K562 (cell line): ENCODE data around the gene GPSM3. TPM values are rescaled to one million over a fixed set of nuclear protein-coding genes. Genes with fewer than 3 reads are reported as not detected.

Source experiments
- KHSRP ChIP-seq: fragments of 450-650 bp; IDR thresholded peaks from 2 replicates; pipeline ENCODE4 v1.6.1; 2017
- LARP7 ChIP-seq: fragments of 450-650 bp; IDR thresholded peaks from 2 replicates; pipeline ENCODE4 v1.6.1; 2016
- MAFG ChIP-seq: fragments of 450-650 bp; conservative IDR thresholded peaks from 2 replicates; pipeline ENCODE4 v1.6.1; 2016; ENCODE audit warnings: missing genetic modification characterization, missing compliant biosample characterization
- MGA ChIP-seq: fragments of 450-650 bp; IDR thresholded peaks from 2 replicates; pipeline ENCODE4 v1.6.1; 2016; ENCODE audit warnings: mild to moderate bottlenecking, moderate library complexity
- MXD1 ChIP-seq: fragments of 250-450 bp; sonication (Bioruptor Pico); IDR thresholded peaks from 2 replicates; pipeline ENCODE4 v1.8.0; 2021; ENCODE audit warnings: borderline replicate concordance, mild to moderate bottlenecking, moderate library complexity; ENCODE audit not compliant: poor library complexity, severe bottlenecking
- RBM14 ChIP-seq: fragments of 200-400 bp; formaldehyde crosslinking; IDR thresholded peaks from 2 replicates; pipeline ENCODE4 v1.6.1; 2018; ENCODE audit warnings: low read depth, mild to moderate bottlenecking, low read length, moderate library complexity, borderline replicate concordance; ENCODE audit not compliant: insufficient read depth
- ZNF75A ChIP-seq: fragments of 450-650 bp; formaldehyde crosslinking; IDR thresholded peaks from 2 replicates; pipeline ENCODE4 v1.4.0; 2020; ENCODE audit warnings: mild to moderate bottlenecking
- polyA plus RNA-seq, 8 experiments: library from polyadenylated mRNA; depleted of rRNA in 4 of 8; stranded (reverse) in 5 of 8; unstranded in 3 of 8; fragments of >200 nt; fragmentation: Nextera tagmentation in 2 of 8; fragmentation: Illumina TruSeq in 1 of 8; extraction: Ambion mirVana in 2 of 8; extraction: Trizol in 1 of 8; gene quantifications; 2 replicates each; pipeline versions ENCODE4 v1.2.1 to v1.2.3, GENCODE V29; 2011 to 2014; ENCODE audit warnings: inconsistent platforms in 1 of 8, missing spikeins in 1 of 8
- total RNA-seq, 7 experiments: library from RNA; depleted of rRNA in 6 of 7; stranded (reverse); fragments of >200 nt in 6 of 7; fragmentation: Illumina TruSeq in 2 of 7; extraction: Trizol in 2 of 7; gene quantifications; 2 replicates each; pipeline versions ENCODE4 v1.2.1 to v1.2.3, GENCODE V29; 2011 to 2021; ENCODE audit warnings: low replicate concordance in 1 of 7
- TF ChIP-seq, protein P1 (sequence below): fragments of 450-650 bp; IDR thresholded peaks from 2 replicates; pipeline ENCODE4 v1.6.1; 2016; ENCODE audit warnings: antibody characterized with exemption
- TF ChIP-seq, protein P2 (sequence below), 2 experiments: fragments of 450-650 bp in 1 of 2; sonication (generic) in 1 of 2; formaldehyde crosslinking; conservative IDR thresholded peaks; 2 replicates each; pipeline versions ENCODE4 v1.4.0 to v1.8.1; 2020 to 2022; ENCODE audit warnings: mild to moderate bottlenecking in 1 of 2, missing genetic modification reagents in 1 of 2
- TF ChIP-seq, protein P3 (sequence below): fragments of 450-650 bp; IDR thresholded peaks from 2 replicates; pipeline ENCODE4 v1.6.1; 2016; ENCODE audit warnings: borderline replicate concordance

Gene GPSM3
- total and polyA plus RNA-seq, 9 of the 15 experiments (the other 6 are each of a cell fraction or from before 2014, with no cell fraction given): 5.3 to 42.6 (median 24.4) TPM

DNA sequence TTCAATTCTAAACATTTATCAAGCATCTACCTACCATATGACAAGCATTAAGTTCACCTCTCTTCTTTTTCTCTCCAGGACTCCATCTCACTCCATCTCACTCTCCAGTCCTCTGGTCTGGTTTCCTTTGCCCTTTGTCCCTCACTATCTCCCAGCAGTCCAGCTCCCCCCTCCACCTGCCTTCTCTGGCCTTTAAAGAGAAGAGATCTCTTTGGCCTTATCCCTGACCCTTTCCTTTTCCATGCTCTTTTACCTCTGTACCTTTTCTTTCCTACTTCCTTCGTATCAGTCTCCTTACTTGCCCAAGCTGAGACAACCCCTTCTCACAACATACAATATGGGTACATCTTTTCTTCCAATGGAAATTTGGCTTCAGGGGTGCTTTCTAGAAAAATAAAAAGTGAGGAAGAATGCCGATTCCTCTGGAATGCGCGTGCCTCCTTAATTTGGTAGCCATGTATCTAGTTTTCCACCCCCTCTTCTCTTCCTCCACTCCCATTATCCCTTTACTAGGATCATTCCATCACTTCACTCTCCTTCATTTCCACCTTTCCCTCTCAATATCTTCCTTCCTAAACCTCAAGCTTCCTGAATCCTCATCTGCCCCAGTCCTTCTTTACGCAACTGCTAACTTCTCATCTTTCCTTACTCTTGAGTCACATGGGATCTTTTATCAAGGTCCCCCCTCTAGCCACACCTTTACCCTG, 15.8 kb downstream of the GPSM3 start (continued):
- TF ChIP-seq RBM14 (no peak), ZNF75A (no peak), LARP7 (peak; percentile 87), KHSRP (0 out of 2 replicates have a peak, but pooled peaks have one; percentile 21), MGA (no peak), MXD1 (CRISPR knock-in tag) (no peak), MAFG (tag) (no peak)
- TF ChIP-seq, protein P1, sequence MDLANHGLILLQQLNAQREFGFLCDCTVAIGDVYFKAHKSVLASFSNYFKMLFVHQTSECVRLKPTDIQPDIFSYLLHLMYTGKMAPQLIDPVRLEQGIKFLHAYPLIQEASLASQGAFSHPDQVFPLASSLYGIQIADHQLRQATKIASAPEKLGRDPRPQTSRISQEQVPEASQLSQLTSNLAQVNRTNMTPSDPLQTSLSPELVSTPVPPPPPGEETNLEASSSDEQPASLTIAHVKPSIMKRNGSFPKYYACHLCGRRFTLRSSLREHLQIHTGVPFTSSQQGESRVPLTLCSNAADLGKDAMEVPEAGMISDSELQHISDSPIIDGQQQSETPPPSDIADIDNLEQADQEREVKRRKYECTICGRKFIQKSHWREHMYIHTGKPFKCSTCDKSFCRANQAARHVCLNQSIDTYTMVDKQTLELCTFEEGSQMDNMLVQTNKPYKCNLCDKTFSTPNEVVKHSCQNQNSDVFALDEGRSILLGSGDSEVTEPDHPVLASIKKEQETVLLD: no peak
- TF ChIP-seq, protein P2, sequence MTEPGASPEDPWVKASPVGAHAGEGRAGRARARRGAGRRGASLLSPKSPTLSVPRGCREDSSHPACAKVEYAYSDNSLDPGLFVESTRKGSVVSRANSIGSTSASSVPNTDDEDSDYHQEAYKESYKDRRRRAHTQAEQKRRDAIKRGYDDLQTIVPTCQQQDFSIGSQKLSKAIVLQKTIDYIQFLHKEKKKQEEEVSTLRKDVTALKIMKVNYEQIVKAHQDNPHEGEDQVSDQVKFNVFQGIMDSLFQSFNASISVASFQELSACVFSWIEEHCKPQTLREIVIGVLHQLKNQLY (CRISPR knock-in tag; conservative IDR thresholded peaks at IDR 0.05): no peak
- TF ChIP-seq, protein P3, sequence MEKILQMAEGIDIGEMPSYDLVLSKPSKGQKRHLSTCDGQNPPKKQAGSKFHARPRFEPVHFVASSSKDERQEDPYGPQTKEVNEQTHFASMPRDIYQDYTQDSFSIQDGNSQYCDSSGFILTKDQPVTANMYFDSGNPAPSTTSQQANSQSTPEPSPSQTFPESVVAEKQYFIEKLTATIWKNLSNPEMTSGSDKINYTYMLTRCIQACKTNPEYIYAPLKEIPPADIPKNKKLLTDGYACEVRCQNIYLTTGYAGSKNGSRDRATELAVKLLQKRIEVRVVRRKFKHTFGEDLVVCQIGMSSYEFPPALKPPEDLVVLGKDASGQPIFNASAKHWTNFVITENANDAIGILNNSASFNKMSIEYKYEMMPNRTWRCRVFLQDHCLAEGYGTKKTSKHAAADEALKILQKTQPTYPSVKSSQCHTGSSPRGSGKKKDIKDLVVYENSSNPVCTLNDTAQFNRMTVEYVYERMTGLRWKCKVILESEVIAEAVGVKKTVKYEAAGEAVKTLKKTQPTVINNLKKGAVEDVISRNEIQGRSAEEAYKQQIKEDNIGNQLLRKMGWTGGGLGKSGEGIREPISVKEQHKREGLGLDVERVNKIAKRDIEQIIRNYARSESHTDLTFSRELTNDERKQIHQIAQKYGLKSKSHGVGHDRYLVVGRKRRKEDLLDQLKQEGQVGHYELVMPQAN: peak; percentile 68; the same call in 1 of the 2 replicates
